Vagina (tissue), 2 donors: ENCODE data around the gene SLC1A2.

ENCODE experiments used
- CTCF ChIP-seq, 3 experiments: fragments of 450-650 bp in 2 of 3; fragments of 200-600 bp in 1 of 3; sonication (generic) in 1 of 3; IDR thresholded peaks; one replicate each; pipeline ENCODE4 v1.5.1; 2017 to 2019; ENCODE audit warnings: antibody characterized with exemption in 3 of 3, mild to moderate bottlenecking in 2 of 3, moderate library complexity in 2 of 3
- POLR2A ChIP-seq, 2 donors: fragments of 450-650 bp; IDR thresholded peaks; one replicate each; pipeline ENCODE4 v1.6.1; 2017; ENCODE audit warnings: antibody characterized with exemption in 2 of 2, mild to moderate bottlenecking in 2 of 2, moderate library complexity in 2 of 2
- POLR2AphosphoS5 ChIP-seq, 2 donors: sonication (generic); formaldehyde crosslinking; IDR thresholded peaks; one replicate each; pipeline ENCODE4 v1.9.0; 2017; ENCODE audit warnings: antibody characterized with exemption in 2 of 2, mild to moderate bottlenecking in 2 of 2, low read depth in 1 of 2; ENCODE audit not compliant: insufficient read depth in 1 of 2

- no peak for TF ChIP-seq POLR2A (IDR thresholded peaks at IDR 0.05)
- TF ChIP-seq CTCF (IDR thresholded peaks at IDR 0.05): no peak
- TF ChIP-seq POLR2AphosphoS5 (IDR thresholded peaks at IDR 0.05; ENCODE audit: insufficient read depth in 1 of 2, low read depth in 1 of 2): peak in 1 of 2 donors; percentile 16
Observed at GRCh38 chr11:35223371-35223796, 196.0 kb downstream of the SLC1A2 start.
